Hematopoietic multipotent progenitor cell (in vitro differentiated cells): ENCODE data around the gene NEU3. TPM values are rescaled to one million over a fixed set of nuclear protein-coding genes. Genes with fewer than 3 reads are reported as not detected.
"Not testable (repeated sequence)": the region's sequence is repeated elsewhere in the genome, so short reads cannot be mapped to it uniquely, and the experiment has no call there.

ENCODE experiments used
- DNase-seq, 3 donors: peaks; one replicate each; pipeline ENCODE4 v3.0.0-alpha.2; 2011 to 2015; ENCODE audit warnings: low read depth in 2 of 3, low spot score in 2 of 3
- total RNA-seq: library from RNA; depleted of rRNA; stranded (reverse); fragments of >200 nt; gene quantifications from one replicate; pipeline ENCODE4 v1.2.3, GENCODE V29; 2012

The NEU3 gene
- total RNA-seq, 1 donor = 39.0 TPM

GRCh38 chr11:75028321-75028720 is 39.6 kb downstream of the NEU3 start:
- DNase-seq = no peak

GRCh38 chr11:75028724-75029123 is 40.0 kb downstream of the NEU3 start:
- no peak for DNase-seq

GRCh38 chr11:75029836-75030631 is 41.3 kb downstream of the NEU3 start:
- DNase-seq = no peak

GRCh38 chr11:75031224-75031753 is 42.6 kb downstream of the NEU3 start:
- no peak for DNase-seq

- peak in 2 of 3 donors; percentile 38 to 65 for DNase-seq
These were observed 43.2 kb downstream of the NEU3 start for GRCh38 chr11:75031771-75032549.

- no peak for DNase-seq
These were observed 43.8 kb downstream of the NEU3 start for GRCh38 chr11:75032550-75032935.

- DNase-seq = no peak
These were observed 45.2 kb downstream of the NEU3 start for GRCh38 chr11:75033916-75034315.

- no peak for DNase-seq
These were observed 46.5 kb downstream of the NEU3 start for GRCh38 chr11:75035256-75035655.

GRCh38 chr11:75035911-75036565 is 47.3 kb downstream of the NEU3 start:
- peak in 1 of 3 donors; percentile 17 for DNase-seq

GRCh38 chr11:75040167-75040770 is 51.5 kb downstream of the NEU3 start:
- DNase-seq = no peak

- no peak for DNase-seq
These were observed 52.5 kb downstream of the NEU3 start for GRCh38 chr11:75041263-75041662.

- DNase-seq = not testable (repeated sequence)
These were observed 53.1 kb downstream of the NEU3 start for GRCh38 chr11:75041821-75042220.

GRCh38 chr11:75044381-75045170 is 55.8 kb downstream of the NEU3 start:
- not testable (repeated sequence) for DNase-seq

GRCh38 chr11:75046668-75047067 is 57.9 kb downstream of the NEU3 start:
- DNase-seq = not testable (repeated sequence)

- no peak for DNase-seq
These were observed 58.5 kb downstream of the NEU3 start for GRCh38 chr11:75047191-75047590.

- DNase-seq = not testable (repeated sequence)
These were observed 61.0 kb downstream of the NEU3 start for GRCh38 chr11:75049501-75050266.

GRCh38 chr11:75050516-75050915 is 61.8 kb downstream of the NEU3 start:
- no peak for DNase-seq

- DNase-seq = no peak
These were observed 62.3 kb downstream of the NEU3 start for GRCh38 chr11:75051043-75051442.

- no peak for DNase-seq
These were observed 63.7 kb downstream of the NEU3 start for GRCh38 chr11:75052457-75052856.
